CD4-positive, alpha-beta T cell treated with Interferon alpha-2 for 1 hour (primary cell): Measurements from ENCODE around the gene SEMA6A.

Experiments used
- DNase-seq, 2 donors: peaks; one replicate each; pipeline ENCODE4 v3.0.0-alpha.2; 2020 to 2022

The SEMA6A gene, protein sequence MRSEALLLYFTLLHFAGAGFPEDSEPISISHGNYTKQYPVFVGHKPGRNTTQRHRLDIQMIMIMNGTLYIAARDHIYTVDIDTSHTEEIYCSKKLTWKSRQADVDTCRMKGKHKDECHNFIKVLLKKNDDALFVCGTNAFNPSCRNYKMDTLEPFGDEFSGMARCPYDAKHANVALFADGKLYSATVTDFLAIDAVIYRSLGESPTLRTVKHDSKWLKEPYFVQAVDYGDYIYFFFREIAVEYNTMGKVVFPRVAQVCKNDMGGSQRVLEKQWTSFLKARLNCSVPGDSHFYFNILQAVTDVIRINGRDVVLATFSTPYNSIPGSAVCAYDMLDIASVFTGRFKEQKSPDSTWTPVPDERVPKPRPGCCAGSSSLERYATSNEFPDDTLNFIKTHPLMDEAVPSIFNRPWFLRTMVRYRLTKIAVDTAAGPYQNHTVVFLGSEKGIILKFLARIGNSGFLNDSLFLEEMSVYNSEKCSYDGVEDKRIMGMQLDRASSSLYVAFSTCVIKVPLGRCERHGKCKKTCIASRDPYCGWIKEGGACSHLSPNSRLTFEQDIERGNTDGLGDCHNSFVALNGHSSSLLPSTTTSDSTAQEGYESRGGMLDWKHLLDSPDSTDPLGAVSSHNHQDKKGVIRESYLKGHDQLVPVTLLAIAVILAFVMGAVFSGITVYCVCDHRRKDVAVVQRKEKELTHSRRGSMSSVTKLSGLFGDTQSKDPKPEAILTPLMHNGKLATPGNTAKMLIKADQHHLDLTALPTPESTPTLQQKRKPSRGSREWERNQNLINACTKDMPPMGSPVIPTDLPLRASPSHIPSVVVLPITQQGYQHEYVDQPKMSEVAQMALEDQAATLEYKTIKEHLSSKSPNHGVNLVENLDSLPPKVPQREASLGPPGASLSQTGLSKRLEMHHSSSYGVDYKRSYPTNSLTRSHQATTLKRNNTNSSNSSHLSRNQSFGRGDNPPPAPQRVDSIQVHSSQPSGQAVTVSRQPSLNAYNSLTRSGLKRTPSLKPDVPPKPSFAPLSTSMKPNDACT

GRCh38 chr5:116574367-116575325 lies at the start of gene SEMA6A:
SEMA6A (minus strand) TSS chr5:116574823; CDS start chr5:116504944, 69,879 bp downstream.
- DNase-seq: peak; percentile 28 to 35

GRCh38 chr5:116622375-116623050 lies 47.9 kb upstream of the SEMA6A start:
- no peak for DNase-seq

DNA sequence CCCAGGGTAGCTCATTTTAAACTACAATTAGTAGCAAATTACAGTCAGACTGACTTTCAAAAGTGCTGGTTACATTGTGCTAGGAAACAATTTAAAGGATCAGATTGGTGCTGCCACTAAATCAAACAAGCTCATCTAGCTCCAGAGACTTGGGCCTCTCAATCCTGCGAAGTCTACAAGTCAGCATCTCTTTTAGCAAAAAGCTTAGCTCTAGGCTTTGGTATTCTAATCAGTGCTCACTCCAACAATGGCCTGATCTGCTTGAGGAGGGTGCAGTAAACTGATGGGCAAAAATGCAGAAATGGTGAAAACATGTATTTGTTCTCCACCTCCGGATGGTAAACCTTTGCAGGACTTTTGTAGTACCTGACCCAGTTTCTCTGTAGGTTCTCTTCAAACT lies 47.0 kb upstream of the SEMA6A start:
- no peak for DNase-seq

DNA sequence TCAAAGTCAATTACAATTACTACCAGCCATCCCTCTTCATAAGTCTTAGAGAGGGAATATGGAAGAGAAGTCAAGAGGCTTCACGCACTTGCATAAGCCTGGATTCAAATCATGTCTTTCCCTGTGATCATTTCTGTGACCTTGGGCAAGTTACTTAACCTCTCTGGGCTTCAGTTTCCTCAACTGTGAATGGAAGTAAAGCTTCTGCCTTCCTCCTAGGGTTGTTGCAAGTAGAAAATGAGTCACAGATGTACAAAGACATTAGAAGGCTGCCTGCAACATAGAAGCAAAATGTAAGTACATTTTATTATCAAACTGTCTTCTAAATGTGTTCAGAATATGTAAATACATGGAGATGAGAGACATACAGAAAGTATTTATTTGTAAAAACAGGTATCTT lies 42.3 kb upstream of the SEMA6A start:
- DNase-seq: no peak

DNA sequence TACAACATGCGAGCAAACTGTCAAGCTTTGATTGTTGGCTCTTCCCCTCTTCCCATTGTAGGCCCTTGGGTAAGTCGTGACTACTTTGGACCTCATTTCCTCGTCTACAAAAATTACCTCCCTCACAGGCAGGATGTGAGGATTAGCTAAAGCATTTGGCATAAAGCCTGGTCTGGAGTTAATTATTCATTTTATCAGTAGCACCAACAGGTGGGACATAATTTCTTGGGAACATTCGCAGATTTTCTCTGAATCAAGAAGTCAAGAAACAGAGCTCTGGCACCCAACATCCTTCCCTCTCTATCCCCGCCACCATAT lies 39.9 kb upstream of the SEMA6A start:
- DNase-seq: no peak

GRCh38 chr5:116613445-116613844 lies 38.8 kb upstream of the SEMA6A start:
- DNase-seq: no peak

DNA sequence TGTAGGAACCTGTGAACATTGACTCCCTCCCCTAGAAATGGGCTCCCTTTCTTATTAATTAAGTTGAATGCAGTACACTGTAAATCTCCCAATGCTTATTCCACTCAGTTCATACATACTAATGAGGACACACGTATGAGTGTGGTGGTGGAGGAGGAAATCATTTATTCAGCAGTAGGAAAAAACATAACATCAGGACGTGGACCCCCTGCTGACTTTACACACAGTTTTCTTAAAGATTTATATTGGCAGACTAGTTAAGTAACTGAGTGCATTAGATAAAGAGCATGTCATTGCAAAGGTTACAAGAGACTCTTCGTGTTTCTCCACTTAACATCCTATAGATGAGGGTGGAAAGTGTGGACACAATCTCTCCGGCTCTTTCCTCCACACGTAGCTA lies 37.8 kb upstream of the SEMA6A start:
- no peak for DNase-seq

- no peak for DNase-seq
These were observed 30.9 kb upstream of the SEMA6A start for GRCh38 chr5:116605310-116606070.

GRCh38 chr5:116604805-116605204 lies 30.2 kb upstream of the SEMA6A start:
- DNase-seq: no peak

DNA sequence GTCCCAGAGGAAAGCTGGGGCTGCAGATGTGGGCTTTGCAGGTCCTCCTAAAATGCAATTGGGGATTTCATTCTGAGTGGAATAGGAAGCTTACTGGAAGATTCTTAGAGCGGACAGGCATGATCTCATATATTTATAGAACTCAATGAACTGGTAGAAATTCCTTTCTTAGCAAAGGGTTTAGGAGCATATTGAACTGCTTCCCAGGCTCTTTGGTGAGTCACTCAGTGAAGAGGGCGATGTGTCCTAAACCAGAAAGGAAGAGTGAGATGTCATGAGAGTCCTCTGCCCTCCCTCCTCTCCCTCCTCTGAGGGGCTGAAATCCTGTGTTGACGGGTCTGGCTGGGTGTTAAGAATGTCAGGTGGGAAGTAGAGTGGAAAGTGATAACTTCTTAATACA lies 26.3 kb upstream of the SEMA6A start:
- no peak for DNase-seq

GRCh38 chr5:116598911-116599310 lies 24.3 kb upstream of the SEMA6A start:
- DNase-seq: no peak

- DNase-seq: no peak
These were observed 20.9 kb upstream of the SEMA6A start for GRCh38 chr5:116595498-116595897.

DNA sequence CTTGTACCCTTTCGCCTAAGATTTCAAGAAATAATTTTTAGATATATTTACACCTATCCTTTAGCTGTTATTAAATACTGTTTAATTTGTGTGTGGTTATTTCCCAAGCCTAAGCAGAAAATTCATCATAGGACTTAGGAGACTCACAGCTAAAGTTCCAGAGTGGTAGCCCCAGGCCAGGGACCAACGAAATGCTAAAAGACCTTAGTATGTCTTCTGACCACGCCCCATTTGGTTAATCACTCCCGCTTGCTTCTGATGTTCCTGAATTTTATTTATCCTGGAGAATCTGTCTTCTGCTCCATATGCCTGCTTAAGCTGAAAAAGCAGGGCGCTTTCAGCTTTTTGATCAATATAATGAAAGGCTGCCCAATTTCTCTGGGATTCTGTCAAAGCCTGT lies 18.7 kb upstream of the SEMA6A start:
- DNase-seq: no peak

GRCh38 chr5:116585227-116585626 lies 10.6 kb upstream of the SEMA6A start:
- no peak for DNase-seq

DNA sequence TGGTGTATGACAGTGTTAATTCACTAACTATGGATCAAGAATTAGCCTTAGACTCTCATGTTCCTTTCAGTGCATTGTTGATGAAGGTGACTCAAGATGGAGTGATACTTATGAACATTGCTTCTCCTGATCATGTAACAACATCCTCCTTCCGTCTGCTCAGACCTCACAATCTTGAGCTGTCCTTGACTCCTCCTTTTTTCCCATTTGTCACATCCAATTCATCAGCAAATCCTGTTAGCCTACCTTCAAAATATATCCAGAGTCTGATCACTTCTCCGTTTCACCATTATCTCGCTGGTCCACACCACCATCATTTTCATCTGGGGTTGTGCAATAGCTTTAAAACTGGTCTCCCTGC lies 9.2 kb upstream of the SEMA6A start:
- DNase-seq: no peak

- DNase-seq: no peak
These were observed 8.7 kb upstream of the SEMA6A start for GRCh38 chr5:116583085-116583861.

DNA sequence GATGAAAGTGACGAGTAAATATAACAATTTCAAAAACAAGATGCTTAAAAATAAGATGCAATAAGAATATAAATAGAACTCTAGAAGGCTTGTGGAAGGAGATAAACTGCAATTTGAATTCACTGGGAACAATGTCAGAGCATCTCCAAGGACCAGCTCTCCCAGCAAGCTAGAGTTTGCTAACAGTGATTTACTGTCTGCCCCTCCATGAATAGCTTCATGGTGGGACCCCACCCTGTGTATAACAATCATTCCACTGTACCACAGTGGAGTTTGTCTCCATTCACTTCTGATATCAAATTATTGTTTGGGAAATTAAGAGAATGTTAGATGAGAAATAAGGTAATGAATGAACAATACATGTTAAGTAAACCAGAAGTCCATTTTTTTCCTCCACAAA lies 7.3 kb upstream of the SEMA6A start:
- DNase-seq: no peak

DNA sequence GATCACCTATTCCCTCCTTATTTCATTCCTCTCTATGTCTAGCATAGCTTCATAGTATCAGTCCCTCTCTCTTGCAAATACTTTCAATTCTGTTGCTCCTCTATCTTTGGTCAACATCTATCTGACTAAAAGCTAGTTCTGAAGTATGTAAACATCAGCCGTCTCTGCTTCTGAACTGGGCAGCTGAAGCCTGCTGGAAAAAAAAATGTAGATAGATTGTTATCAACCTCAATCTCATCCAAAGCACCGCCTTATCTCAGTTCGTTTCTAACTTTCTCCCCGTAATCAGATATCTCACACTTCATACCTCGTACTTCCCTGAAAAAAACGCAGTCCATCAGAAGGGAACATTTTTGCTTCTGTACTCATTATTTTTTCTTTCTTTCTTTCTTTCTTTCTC lies 4.5 kb upstream of the SEMA6A start:
- DNase-seq: no peak

DNA sequence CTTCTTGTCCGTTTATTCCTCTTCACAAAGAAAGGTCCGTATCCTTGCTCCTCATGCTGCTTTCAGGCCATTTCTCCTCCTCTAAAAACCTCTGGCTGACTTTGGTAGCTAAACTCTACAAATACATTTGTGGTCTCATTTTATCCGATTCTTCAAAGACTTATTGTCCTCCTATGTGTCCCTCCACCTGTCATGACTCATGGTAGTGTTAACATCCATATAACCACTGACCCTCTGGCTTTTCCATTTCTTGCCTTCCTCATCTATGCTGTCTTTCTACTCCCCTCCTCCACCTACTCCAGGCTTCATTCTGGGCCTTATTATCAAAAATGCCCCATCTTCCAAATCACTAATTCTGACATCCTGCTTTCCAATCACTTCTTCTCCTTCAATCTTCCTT lies 4.1 kb upstream of the SEMA6A start:
- DNase-seq: no peak

GRCh38 chr5:116577064-116577788 lies 2.6 kb upstream of the SEMA6A start:
- DNase-seq: no peak
